NCI-H2227 (cell line): ENCODE measurements around the gene RPGR.
A peak's percentile ranks its signal among the peaks of the same experiment; 100 is the strongest.

Experiments used
- DNase-seq: peaks from one replicate; lab custom pipeline; 2025; ENCODE audit not compliant: unreplicated experiment; lab: John Stamatoyannopoulos, UW

Gene RPGR

DNA sequence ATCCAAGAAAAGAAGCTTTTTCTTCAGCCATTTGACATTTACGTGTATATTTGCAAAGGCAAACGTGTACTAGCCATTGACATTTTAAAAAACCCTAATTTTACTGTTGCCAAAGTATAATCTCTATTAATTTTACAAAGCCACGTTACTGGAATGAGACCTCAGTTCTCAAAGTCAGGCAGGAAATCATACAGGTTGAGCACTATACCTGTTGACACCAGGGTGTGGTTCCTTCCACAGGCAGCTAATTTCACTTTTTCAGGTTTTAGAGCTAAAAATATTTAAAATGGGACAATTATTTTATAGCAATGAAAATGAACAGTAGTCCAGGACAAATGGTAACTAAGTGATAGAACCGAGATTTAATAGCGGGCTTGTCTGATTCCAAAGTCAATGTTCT is 6.5 kb downstream of the RPGR start:
- no peak for DNase-seq

DNA sequence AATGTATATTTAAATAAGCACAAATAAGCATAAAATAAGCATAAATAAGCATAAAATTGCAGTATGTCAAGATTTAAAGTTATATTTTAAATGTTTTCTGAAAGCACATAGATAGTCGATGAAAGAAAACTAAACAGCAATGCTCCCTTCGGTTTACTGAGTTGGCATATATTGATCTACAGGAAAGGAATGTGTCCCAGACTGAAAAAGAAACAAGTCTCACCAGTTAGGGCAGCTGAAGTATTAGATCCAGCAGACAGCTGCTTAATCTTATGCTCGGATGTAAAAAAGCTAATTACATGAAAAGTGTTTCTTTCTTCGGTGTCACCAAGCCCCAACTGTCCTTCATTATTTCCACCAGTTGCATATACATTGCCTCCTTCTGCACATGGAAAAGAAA is 8.7 kb downstream of the RPGR start:
- DNase-seq: no peak

DNA sequence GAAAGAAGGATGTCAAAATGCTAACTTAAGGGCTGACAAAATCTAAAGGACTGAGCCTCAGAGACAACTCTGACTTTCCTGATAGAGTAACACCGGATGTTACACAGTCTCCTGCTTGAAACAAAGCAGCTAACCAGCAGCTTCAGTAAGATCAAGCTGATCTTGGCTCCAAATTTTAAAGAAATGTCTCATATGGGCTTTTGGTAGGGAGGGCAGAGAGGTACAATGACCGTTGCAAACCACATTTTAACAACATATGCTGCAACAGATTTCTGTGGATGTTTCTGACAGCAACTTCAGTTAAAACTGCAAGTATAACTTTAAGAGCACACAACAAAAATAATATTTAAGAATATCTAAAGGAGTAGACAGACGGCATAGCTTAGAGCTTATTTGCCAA is 9.1 kb downstream of the RPGR start:
- no peak for DNase-seq

DNA sequence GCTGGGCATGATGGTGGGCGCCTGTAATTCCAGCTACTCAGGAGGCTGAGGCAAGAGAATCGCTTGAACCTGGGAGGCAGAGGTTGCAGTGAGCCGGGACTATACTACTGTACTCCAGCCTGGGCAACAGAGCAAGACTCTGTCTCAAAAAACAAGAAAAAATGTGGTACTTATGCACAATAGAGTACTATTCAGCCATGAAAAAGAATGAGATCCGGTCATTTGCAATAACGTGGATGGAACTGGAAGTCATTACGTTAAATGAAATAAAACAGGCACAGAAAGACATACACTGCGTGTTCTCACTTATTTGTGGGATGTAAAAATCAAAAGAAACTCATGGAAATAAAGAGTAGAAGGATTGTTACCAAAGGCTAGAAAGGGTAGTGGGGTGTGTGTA is 12.1 kb downstream of the RPGR start:
- no peak for DNase-seq

DNA sequence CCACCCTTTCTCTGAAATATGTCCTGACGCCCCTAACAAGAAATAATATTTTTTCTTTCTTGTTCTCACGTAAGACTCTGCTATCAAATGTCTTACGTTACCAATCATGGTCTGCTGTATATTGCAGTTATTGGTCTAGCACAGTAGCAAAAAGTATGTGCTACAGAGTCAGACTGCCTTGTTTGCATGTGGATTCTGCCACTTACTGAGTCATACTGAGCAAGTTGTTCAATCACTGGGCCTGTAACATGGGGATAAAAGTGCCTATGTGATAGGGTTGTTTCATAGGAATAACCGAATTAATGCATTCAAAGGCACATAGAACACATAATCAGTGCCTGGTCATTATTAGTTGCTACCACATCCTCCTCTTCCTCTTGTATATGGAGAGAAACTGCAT is 14.1 kb downstream of the RPGR start:
- DNase-seq: no peak

DNA sequence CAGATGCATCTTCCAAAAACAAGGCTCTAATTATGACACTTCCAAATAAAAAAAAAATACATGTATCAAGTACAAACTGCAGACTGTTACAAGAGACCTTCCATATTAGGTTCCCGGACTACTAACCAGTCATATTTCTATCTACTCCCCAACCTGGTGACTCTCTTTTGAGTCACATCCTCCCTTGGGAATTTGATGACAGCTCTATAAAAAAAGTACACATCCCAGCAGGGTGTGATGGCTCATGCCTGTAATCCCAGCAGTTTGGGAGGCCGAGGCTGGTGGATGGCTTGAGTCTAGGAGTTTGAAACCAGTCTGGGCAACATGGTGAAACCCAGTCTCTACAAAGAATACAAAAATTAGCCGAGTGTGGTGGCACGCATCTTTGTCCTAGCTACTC is 14.9 kb downstream of the RPGR start:
- DNase-seq: no peak

DNA sequence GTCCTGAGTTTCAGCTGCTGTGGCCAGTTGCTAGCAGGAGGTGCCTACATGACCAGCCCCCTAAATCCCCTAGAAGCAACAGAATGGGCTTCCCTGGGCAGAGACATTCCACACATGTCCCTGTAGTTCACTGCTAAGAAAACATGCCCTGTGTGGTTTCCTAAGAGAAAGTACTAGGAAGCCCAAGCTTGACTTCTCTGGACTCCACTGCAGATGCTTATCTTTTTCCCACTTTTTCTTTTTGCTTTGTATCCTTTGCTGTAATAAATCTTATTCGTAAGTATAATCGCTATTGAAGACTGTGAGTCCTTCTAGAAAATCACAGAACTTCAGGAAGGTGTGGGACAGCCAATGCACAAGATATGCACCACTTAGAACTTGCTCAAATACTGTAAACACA is 15.6 kb downstream of the RPGR start:
- DNase-seq: no peak

DNA sequence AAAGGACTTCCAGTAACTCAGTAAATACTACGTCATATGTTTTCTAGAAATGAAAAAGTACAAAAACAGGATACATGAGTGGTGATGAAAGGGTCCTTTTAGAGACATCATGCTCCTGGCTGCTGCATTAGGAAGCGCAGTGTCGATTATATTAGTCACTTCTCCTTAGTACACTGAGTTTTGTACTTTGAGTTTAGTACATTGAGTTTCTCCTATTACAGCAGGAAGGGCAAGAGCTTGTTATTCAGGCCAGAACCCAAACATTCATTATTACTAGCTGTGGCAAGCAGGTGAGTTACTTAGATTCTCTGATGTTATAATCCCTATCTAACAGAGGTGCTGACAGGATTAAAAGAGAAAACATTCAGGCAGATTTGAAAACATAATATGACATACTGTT is 21.3 kb downstream of the RPGR start:
- no peak for DNase-seq

DNA sequence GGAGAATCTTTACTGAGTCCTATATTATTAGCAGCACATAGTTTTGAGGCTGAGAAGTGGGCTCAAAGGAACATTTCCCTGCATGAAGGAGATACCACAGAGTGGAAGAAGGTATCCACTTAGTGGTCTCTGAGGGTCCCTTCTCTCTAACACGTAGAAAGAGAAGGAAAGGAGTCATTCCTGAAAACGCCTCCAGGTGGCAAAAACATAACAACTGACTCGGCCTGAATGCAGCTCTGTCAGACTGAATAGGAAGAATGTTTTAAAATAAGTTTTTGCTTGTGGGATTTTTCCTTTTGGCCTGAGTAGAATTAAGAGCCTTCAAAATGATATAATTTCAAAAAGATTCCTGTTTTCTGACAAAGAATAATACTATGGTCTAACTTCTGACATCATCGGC is 23.3 kb downstream of the RPGR start:
- DNase-seq: peak; percentile 31

DNA sequence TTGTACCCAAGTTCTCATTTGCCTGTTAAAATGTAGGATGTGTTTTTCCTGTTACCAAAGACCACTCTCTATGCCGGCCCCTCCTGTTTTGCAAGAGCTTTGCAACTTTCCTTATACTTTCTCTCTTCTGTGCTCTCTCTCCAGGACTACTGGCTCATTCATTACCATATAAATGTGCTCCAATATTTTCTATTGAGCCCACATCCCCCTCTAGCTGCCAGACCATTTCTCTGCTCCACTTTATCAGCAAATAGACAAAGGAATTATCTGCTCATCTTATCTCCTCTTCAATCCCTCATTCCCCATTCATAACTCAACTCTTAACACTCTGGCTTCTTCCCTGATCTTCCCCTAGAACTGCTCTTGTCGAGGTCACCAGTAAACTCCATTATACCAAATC is 33.6 kb downstream of the RPGR start:
- no peak for DNase-seq

DNA sequence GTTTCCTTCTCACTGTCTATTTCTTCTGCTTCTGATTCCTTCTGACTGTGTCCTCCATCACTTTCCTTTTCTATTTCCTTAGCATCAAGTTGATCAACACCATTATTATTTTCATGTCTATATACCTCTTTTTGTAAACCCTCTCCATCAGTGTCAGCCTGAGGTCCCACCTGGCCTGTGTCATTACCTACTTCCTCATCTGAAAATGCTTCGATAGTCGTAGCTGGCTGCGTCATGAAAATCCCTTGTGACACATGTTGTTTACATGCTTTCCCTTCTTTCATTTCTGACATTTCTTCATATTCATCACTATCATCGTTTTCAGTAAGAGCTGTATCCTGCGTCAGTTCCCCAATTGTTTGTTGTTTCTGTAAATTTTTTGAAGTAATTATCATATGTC is 39.6 kb downstream of the RPGR start:
- DNase-seq: no peak

DNA sequence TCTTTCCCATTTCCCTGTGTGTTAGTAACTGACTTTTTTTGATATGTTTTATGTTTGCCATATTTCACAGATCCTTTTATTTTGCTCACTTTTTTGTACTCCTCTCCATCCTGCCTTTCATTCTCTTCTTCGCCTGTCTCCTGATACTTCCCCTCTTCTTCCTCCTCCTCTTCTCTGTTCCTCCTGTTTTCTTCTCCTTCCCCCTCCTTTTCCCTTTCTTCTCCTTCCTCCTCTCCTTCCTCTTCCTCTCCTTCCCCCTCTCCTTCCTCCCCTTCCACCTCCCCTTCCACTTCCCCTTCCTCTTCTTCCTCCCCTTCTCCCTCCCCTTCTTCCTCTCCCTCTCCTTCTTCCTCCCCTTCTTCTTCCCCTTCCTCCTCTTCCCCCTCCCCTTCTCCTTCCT is 41.7 kb downstream of the RPGR start:
- DNase-seq: no peak

DNA sequence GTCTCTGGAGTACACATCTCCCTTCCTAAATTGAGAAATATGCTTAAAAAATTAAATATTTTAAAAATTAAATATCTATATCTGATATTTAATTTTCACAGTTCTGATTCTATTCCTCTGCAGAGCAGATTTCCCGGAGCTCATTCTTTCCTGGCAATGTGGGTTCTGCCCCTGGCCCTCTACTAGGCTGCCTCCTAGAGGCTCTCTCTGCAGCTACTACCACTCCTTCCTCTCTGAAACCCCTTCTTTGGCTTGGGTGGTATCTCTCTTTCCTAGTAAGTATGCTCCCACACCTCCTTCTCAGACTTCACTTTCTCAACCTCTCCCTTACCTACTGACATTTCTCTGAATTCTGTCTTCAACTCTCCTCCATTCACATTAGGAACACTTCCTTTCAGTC is 45.3 kb downstream of the RPGR start:
- peak; percentile 14 for DNase-seq

DNA sequence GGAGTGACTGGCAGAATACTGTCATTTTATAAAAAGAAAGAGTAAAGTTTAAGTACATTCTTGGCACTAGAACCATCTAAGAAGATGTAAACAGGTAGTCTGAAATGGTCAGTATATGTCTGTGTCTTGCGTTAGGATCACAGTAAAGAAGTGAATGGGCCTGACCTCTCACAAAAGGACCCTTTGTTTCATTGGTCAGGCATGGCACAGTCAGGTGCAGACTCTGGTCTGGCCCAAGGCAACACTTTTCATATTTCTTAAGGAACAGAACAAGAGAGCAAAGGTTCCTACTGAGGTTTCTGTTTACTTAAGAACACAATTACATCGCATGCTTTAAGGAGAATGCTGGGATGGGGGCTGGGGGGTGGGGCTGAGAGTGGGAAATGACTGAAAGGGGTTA is 48.1 kb downstream of the RPGR start:
- no peak for DNase-seq

DNA sequence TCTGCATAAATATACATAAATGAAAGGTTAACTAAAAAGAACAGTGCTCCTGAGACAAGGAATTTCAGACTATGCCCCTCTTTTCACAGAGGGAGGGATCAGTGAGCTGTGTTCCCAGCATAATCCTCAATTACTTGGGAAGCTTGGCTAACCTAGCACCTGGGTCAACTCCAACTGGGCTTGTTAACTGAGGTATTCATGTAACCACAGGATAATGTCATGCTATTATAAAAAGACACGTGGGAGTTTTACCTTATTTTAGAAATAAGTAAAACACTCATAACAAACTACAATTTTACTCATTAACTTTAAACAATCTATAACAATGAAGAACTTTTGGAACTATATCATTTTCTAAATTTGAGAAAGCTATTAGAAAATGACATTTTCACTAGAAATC is 48.6 kb downstream of the RPGR start:
- DNase-seq: no peak

DNA sequence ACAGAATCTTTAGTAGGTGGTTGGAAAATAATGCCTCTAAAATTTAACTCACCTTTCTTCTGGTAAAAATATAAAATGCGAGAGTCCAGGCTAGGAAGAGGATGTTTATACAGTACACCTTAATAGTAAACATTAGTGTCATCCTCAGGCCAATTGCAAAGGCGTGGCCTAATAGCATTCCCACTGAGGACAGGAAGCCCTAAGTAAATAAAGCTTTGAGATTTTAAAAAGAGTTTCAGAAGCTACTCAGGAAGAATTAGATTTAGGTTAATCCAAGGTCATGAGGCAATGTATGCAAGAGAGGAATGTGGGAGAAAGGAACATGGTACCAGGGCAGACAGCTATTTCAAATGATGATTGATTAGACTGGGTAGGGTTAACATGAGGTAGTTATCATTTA is 49.5 kb downstream of the RPGR start:
- DNase-seq: no peak

DNA sequence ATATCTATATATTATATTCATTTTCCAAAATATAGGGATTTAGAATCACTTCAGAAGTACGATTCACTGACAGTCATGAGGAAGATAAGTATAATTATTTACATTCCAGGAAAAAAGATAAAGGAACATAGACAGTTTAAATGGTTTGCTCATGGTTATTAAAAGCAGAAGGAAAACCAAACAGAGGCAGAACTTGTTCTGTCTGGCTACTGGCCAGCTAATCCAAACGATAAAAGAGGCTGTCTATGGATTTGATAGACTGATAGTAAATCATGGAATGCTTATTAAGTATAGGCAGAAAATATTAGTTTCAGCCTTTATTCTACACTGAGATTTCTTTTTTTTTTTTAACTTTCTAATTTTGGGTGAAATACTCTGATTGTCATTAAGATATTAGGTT is 50.2 kb downstream of the RPGR start:
- no peak for DNase-seq

DNA sequence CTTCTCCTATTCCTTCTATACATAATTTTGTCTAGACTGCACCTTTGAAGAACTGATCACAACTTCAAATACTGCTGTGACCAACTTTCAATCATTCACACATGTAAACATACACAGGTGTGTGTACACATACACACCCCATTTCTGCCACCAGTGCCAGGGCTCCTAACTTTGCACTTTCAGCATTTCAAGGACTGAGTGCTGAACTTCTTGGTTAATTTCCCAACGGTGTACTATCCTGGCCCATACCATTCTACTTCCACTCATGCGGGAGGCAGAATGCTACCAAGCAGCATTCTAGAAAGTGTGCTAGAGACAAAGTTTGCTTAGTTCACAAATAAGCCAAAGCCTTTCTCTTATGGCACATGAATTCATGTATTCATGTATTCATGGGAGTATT is 51.2 kb downstream of the RPGR start:
- DNase-seq: no peak

DNA sequence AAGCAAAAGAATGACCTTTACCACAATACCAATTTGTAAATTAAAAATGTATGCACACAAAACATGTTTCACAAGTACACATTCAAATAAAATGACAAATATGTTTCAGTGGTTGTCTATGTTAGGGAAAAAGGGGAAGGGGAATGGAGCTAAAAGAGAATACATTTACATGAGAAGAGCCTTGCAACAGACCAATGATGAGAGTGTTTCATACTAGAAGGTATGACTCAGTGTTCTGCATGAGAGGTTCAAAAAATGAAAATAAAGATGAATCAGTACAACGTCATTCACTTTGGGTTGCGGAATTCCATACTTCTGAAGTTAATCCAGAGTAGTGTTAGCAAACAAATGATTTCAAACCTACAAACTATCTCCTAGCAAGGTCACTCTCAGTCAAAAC is 51.7 kb downstream of the RPGR start:
- DNase-seq: no peak

DNA sequence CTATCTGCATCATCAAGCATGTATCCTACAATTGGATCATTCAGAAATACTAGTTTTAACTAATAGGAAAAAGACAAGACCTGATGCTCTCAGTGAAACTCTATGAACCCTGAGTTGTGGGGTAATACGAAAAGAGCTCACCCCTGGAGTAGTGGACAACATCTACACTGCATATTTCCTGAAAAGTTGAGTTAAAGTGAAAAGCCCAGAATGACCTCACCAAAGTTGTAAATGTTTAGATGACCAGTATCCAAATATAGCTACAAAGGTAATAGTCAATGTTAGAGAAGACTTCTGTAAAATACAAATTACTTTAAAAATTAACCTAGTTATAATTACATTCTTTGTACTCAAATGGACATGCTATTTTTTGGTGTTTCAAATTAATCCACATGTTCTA is 53.9 kb downstream of the RPGR start:
- DNase-seq: no peak

DNA sequence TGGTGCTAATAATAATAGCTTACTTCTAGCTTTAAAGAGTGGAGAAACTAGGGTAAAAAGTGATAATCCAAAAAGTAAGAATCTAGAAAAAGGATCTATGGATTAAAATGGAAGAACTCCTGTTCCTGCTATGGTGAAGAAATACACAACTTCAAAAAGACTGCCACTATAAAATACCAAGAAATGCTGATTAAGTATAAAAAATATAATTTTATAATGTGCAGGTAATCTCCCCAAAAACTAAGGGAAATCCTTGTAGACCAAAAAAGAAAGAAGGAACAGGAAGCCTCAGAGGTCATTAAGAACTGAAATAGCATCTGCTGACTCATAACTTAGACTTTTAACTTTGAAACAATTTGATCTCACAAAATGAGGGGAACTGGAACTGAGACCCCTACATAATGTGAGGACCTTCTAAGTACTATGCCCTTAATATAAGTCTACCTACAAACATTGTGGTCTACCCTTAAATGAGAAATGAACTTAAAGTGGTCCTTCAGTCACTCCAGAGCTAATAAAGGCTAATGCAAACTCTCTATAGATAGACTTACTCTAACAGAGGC is 56.1 kb downstream of the RPGR start:
- no peak for DNase-seq

DNA sequence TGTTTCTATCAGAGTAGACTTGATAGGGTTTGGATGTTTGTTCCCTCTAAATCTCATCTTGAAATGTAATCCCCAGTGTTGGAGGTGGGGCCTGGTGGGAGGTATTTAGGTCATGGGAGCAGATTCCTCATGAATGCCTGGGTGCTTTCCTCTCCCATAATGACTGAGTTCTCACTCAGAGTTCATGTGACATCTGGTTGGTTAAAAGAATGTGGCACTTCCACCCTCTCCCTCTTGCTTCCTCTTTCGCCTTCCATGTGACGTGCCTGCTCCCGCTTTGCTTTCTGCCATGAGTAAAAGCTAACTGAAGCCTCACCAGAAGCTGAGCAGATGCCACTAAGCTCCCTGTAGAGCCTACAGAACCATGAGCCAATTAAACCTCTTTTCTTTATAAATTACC is 59.3 kb downstream of the RPGR start:
- DNase-seq: no peak

DNA sequence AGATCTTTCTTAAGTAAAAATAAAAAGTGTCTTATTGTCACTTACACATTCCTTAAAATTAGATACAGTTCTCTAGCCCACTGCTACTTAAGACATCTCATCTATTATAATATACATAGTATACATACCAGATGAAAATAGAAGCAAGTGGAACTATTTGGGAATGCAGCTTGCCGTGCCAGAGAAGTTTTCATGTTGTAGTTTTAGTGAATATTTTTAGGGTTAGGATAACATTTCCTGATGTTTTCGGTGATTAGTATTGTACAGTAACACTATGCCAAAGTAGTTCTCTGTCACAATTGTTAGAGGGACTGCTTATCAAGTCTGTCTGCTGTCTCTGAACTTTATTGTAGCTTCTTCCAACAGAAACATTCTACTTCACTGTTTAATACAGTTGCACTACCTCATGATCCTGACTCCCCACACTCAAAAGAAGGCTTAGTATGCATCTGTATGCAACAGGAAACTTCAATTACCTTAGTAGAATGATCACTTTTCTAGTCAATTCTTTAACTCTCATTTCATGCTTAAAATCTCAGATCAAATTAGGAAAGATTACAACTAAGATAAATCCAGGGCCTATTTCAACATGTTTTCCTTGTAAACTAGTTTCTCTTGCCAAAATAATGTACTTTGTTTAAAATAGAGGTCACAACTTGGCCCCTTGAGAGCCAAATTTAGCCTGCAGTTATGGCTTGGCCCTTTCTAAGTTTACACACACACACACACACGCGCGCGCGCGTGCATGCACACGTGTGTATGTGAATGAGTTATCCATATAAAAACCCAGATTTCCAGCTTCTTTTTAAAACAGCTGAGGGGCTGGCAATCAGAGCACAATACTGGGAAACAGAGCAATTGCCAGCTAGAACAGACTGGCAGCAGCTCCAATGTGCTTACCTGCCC is 64.3 kb downstream of the RPGR start:
- DNase-seq: no peak
